Lower lobe of right lung (tissue), 2 donors: ENCODE results near the gene RTN4. TPM values are rescaled to one million over a fixed set of nuclear protein-coding genes. Genes with fewer than 3 reads are reported as not detected.
A peak's percentile ranks its signal among the peaks of the same experiment; 100 is the strongest.

Experiments
- ATAC-seq, 2 donors: fragments of 200-7000 bp; cut with Tn5 transposase; one replicate each; pipeline ENCODE4 v1.9.1; 2020 to 2022; ENCODE audit warnings: mild to moderate bottlenecking in 2 of 2, moderate library complexity in 2 of 2
- DNase-seq: peaks from one replicate; pipeline ENCODE4 v3.0.0-alpha.2; 2020
- H3K27ac ChIP-seq: fragments of 200-600 bp; one replicate; pipeline ENCODE4 v1.8.0; 2022
- H3K27me3 ChIP-seq: fragments of 200-600 bp; one replicate; pipeline ENCODE4 v1.8.0; 2022; ENCODE audit warnings: low read depth
- H3K36me3 ChIP-seq: fragments of 200-600 bp; one replicate; pipeline ENCODE4 v1.8.0; 2022; ENCODE audit warnings: mild to moderate bottlenecking
- H3K4me1 ChIP-seq: fragments of 200-600 bp; one replicate; pipeline ENCODE4 v1.8.0; 2022
- H3K4me3 ChIP-seq: fragments of 200-600 bp; one replicate; pipeline ENCODE4 v1.8.0; 2022; ENCODE audit warnings: mild to moderate bottlenecking
- H3K9me3 ChIP-seq: fragments of 200-600 bp; one replicate; pipeline ENCODE4 v1.8.0; 2022
- intact Hi-C: fragments of 100-400 bp; cut with DNase I; formaldehyde crosslinking; loops from one replicate; pipeline ENCODE4 v1.11.0; 2022
- total RNA-seq: library from RNA; stranded (reverse); fragmentation: NEBNext Ultra II Directional; extraction: Animal tissue kit (Norgen Biotek cat#: 25700); gene quantifications from one replicate; pipeline ENCODE4 v1.2.1, GENCODE V29; 2021
- TF ChIP-seq, protein P1 (sequence below): fragments of 200-600 bp; IDR thresholded peaks from one replicate; pipeline ENCODE4 v1.8.0; 2022; ENCODE audit warnings: antibody characterized with exemption, mild to moderate bottlenecking
- donor health status: DM: no; HTN: yes; CAD: no; lungs with severe emphysema.

The RTN4 gene
- total RNA-seq, 1 donor from 2014 or later = 317 TPM

DNA sequence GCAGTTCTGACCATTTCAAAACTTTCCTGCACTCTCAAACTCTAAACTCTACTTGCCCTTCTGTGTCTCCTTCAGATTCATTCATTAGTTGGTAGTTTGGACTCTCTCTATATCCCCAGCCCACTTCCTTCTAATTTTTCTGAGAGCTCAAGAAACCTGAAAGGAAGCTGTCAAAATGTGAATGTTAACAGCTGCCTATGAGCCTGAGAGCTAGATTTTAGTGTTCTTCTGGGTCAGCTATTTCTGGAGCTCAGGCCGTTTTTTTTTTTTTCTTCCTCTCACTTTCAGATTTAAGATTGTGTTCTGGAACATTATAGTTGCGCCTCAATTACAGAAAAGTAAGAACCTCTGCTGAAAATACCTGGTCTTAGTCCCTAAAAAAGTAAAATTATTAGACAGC lies 73.1 kb downstream of the RTN4 start:
- ATAC-seq (no peak), DNase-seq (no peak)
- Histone ChIP-seq H3K4me1 (peaks cover 60% of the 10 kb centered on the region), H3K36me3 (peaks cover 21% of the 10 kb centered on the region), H3K4me3 (no peak overlapping the region), H3K27me3 (no peaks in the 10 kb centered on the region), H3K9me3 (no peaks in the 10 kb centered on the region), H3K27ac (no peak overlapping the region)
- TF ChIP-seq, protein P1, sequence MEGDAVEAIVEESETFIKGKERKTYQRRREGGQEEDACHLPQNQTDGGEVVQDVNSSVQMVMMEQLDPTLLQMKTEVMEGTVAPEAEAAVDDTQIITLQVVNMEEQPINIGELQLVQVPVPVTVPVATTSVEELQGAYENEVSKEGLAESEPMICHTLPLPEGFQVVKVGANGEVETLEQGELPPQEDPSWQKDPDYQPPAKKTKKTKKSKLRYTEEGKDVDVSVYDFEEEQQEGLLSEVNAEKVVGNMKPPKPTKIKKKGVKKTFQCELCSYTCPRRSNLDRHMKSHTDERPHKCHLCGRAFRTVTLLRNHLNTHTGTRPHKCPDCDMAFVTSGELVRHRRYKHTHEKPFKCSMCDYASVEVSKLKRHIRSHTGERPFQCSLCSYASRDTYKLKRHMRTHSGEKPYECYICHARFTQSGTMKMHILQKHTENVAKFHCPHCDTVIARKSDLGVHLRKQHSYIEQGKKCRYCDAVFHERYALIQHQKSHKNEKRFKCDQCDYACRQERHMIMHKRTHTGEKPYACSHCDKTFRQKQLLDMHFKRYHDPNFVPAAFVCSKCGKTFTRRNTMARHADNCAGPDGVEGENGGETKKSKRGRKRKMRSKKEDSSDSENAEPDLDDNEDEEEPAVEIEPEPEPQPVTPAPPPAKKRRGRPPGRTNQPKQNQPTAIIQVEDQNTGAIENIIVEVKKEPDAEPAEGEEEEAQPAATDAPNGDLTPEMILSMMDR = no peak
- intact Hi-C loops = no loop called here

DNA sequence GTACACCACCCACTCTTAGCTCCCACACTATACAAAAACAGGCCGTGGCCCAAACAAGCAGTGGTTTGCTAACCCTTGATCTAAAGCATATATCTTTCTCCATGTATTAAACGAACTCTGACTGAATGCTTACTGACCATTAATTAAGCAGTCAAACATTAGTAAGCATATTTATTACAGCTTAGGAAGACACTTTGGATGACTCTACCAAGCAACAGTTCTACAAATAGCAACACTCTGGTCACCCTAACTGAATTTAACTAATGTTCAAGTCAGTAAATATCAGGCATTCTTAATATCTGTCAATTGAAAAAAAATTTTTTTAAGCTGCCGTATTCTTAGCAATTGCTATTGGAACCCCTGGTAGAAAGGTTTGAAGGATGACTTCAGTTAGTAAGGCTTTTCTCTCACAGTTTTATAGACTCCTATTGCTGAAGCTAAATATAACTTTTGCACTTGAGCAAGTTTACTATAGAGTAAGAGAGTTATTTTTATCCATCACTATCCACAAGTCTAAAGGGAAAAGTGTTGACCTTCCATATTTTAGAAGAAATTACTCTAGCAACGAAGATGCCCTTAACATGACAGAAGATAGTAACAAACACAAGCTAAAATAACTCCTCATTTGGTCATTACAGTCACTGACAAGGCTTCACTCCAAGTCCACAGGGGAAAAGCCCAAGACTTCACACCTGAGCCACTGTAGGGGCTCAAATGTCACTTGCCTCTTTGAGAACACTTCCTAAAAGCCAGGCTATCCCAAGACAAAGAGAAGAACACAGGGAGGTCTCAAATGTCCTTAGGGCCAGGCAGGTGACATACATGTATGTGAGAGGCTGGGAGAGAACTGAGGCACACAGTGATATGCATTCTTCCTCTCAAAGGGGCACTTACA lies 74.4 kb downstream of the RTN4 start:
- TF ChIP-seq, protein P1 = no peak
- H3K4me1 ChIP-seq = peaks cover 53% of the 10 kb centered on the region
- H3K4me3 ChIP-seq = no peak overlapping the region
- DNase-seq (no peak), ATAC-seq (no peak)
- peaks cover 20% of the 10 kb centered on the region for H3K36me3 ChIP-seq
- no peaks in the 10 kb centered on the region for H3K27me3 ChIP-seq
- H3K27ac ChIP-seq = no peak overlapping the region
- intact Hi-C loops = no loop called here
- no peaks in the 10 kb centered on the region for H3K9me3 ChIP-seq

DNA sequence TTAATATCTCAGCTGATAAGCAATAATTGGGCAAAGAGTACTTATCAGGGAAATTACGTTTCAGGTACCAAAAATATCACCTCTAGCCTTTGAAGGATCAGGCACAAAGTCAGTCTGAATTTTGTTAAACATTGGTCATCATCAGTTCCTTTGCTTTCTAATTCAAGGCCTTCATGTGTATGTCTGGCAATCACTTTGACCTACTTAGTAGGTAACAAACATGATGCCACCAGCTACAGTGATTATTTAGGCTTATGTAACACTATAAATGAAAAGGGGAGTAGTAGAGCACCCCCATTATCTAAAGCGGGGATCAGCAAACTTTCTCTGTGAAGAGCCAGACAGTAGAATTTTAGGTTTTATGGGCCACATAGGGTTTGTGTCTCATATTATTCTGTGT lies 75.1 kb downstream of the RTN4 start:
- Histone ChIP-seq H3K4me3 (no peak overlapping the region), H3K4me1 (peaks cover 49% of the 10 kb centered on the region), H3K9me3 (no peaks in the 10 kb centered on the region), H3K36me3 (peaks cover 26% of the 10 kb centered on the region), H3K27ac (no peak overlapping the region), H3K27me3 (no peaks in the 10 kb centered on the region)
- DNase-seq (no peak), ATAC-seq (no peak)
- intact Hi-C loops = no loop called here
- TF ChIP-seq, protein P1 = no peak

DNA sequence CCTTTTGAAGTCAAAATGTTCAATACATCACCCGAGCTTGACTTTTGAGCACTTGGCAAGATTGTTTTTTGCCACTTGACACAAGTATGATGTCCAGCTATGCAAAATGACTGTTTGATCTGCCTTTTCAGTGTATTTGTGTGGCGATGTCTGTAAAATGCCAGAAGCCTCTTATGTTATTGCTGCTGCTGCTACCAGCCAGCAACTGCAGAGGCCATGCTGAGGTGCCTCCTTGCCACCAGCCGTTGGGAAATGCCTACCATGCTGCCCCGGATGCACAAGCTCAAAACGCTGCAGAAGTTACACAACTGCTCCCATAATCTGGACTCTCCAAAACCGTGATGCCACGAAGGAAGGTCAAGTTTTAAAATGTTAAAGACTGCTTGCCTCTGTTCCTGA lies 80.3 kb downstream of the RTN4 start:
- TF ChIP-seq, protein P1 = no peak
- Histone ChIP-seq H3K4me1 (peaks cover 17% of the 10 kb centered on the region), H3K4me3 (no peak overlapping the region), H3K36me3 (peaks cover 35% of the 10 kb centered on the region), H3K27me3 (no peaks in the 10 kb centered on the region), H3K27ac (no peak overlapping the region), H3K9me3 (no peaks in the 10 kb centered on the region)
- intact Hi-C loops = no loop called here
- ATAC-seq (peak; percentile 61 to 64), DNase-seq (no peak)

DNA sequence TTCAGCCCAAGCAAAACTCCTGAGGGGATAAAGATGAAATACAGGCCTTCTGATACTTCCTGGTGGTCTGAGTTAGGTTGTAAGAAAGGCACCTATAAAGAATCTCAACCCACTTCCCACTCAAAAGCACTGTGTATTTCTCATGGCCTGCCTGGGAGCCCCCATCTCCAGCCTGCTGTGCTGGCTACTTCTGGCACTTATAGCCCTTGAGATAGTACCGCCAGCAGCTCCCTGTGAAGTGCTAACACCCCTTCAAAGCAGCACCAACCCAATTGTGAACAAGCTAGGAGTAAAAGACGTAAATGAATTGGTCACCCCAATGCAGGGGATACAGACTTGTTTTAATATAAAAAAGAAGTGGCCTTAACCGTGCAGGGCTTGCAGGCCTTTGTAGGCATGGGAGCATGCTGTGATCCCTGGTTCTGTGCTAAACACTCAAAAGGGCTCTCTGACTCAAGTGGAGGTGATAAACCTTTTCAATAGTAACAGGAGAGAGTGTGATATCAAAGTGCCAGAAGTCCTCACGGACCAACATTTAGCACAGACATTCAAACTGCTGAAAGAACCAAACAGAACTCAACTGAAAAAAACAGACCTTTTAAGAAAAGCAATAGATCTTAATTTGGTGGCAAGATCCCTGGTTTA lies 80.8 kb downstream of the RTN4 start:
- TF ChIP-seq, protein P1 = no peak
- peaks cover 15% of the 10 kb centered on the region for H3K4me1 ChIP-seq

More for the DNA sequence above, 80.8 kb downstream of the RTN4 start:
- peaks cover 35% of the 10 kb centered on the region for H3K36me3 ChIP-seq
- ATAC-seq (peak; percentile 42 to 68), DNase-seq (no peak)
- intact Hi-C loops = no loop called here
- H3K4me3 ChIP-seq = no peak overlapping the region
- no peaks in the 10 kb centered on the region for H3K9me3 ChIP-seq
- H3K27ac ChIP-seq = no peak overlapping the region
- no peaks in the 10 kb centered on the region for H3K27me3 ChIP-seq
